Measurements from ENCODE around the gene NBPF11.
"Not testable (repeated sequence)": the region's sequence is repeated elsewhere in the genome, so short reads cannot be mapped to it uniquely, and the experiment has no call there.

NBPF11 gene

GRCh38 chr1:148149050-148149815 is 2.8 kb downstream of the NBPF11 start:
- not testable (repeated sequence) for DNase-seq

- not testable (repeated sequence) for DNase-seq
Observed at GRCh38 chr1:148147052-148147838, 4.8 kb downstream of the NBPF11 start.

GRCh38 chr1:148146191-148146997 is 5.7 kb downstream of the NBPF11 start:
- not testable (repeated sequence) for DNase-seq

GRCh38 chr1:148143223-148143622 is 8.9 kb downstream of the NBPF11 start:
- not testable (repeated sequence) for DNase-seq

GRCh38 chr1:148141936-148142335 is 10.1 kb downstream of the NBPF11 start:
- DNase-seq, result not testable (repeated sequence)

- not testable (repeated sequence) for DNase-seq
Observed at GRCh38 chr1:148138606-148139005, 13.5 kb downstream of the NBPF11 start.

GRCh38 chr1:148122341-148122740 is 29.7 kb downstream of the NBPF11 start:
- DNase-seq, result not testable (repeated sequence)

GRCh38 chr1:148120395-148120794 is 31.7 kb downstream of the NBPF11 start:
- DNase-seq, result not testable (repeated sequence)

- not testable (repeated sequence) for DNase-seq
Observed at GRCh38 chr1:148095732-148096131, 56.3 kb downstream of the NBPF11 start.

- not testable (repeated sequence) for DNase-seq
Observed at GRCh38 chr1:148086196-148086595, 65.9 kb downstream of the NBPF11 start.

- not testable (repeated sequence) for DNase-seq
Observed at GRCh38 chr1:148081205-148081604, 70.9 kb downstream of the NBPF11 start.

GRCh38 chr1:148078632-148079519 is 73.2 kb downstream of the NBPF11 start:
- not testable (repeated sequence) for DNase-seq

GRCh38 chr1:148078090-148078489 is 74.0 kb downstream of the NBPF11 start:
- DNase-seq, result not testable (repeated sequence)

GRCh38 chr1:148077458-148077857 is 74.6 kb downstream of the NBPF11 start:
- DNase-seq, result not testable (repeated sequence)

- not testable (repeated sequence) for DNase-seq
Observed at GRCh38 chr1:148073392-148073791, 78.7 kb downstream of the NBPF11 start.

- DNase-seq, result not testable (repeated sequence)
Observed at GRCh38 chr1:148068606-148069005, 83.5 kb downstream of the NBPF11 start.

GRCh38 chr1:148068201-148068600 is 83.9 kb downstream of the NBPF11 start:
- not testable (repeated sequence) for DNase-seq

GRCh38 chr1:148060294-148060701 is 91.8 kb downstream of the NBPF11 start:
- not testable (repeated sequence) for DNase-seq

GRCh38 chr1:148057384-148057783 is 94.7 kb downstream of the NBPF11 start:
- not testable (repeated sequence) for DNase-seq
